ENCODE measurements around the gene EBF3.

- TF ChIP-seq POLR2A (IDR thresholded peaks at IDR 0.05) (no peak), CTCF (IDR thresholded peaks at IDR 0.05) (no peak)
These were observed 115.2 kb downstream of the EBF3 start for GRCh38 chr10:129848696-129849451.
